22Rv1 (cell line): ENCODE results near the gene BEAN1.

Experiments used
- CTCF ChIP-seq: fragments of 450-650 bp; IDR thresholded peaks from 2 replicates; pipeline ENCODE4 v1.5.1; 2017; ENCODE audit warnings: mild to moderate bottlenecking
- ZFX ChIP-seq: fragments of 450-650 bp; IDR thresholded peaks from 2 replicates; pipeline ENCODE4 v1.6.1; 2017; ENCODE audit warnings: antibody characterized with exemption, borderline replicate concordance

- TF ChIP-seq CTCF: no peak
- no peak for TF ChIP-seq ZFX
Measured at GRCh38 chr16:66438536-66438935, 11.4 kb downstream of the BEAN1 start.
